LHCN-M2 (cell line): ENCODE data around the gene TMEM258. TPM values are rescaled to one million over a fixed set of nuclear protein-coding genes. Genes with fewer than 3 reads are reported as not detected.

Experiments
- DNase-seq: peaks from one replicate; pipeline ENCODE4 v3.0.0-alpha.2; 2012; ENCODE audit warnings: low read depth
- total RNA-seq: library from RNA; depleted of rRNA; stranded (reverse); fragments of >200 nt; gene quantifications from 2 replicates; pipeline ENCODE4 v1.2.3, GENCODE V29; 2014

Gene TMEM258
- total RNA-seq, 1 experiment from 2014 or later, result 46.0 TPM

DNA sequence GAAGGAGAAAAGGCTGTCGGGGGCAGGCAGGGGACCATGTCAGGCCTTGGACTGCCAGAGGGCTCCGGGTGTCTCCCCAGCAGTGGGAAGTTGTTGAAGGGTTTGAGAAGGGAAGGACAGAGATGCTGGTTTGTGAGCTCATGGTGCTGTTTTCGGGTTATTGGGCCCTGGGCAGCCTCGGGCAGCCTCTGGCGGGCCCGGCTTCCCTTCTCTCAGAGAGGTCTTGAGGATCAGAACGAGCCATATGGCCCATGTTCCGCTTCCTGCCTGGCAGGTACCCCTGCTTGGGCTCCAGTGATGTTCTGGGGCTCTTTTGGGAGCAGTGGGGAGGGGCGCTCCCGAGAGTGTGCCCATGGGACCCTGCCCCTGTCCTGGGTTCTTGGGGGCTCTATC is 30.2 kb downstream of the TMEM258 start:
- no peak for DNase-seq

DNA sequence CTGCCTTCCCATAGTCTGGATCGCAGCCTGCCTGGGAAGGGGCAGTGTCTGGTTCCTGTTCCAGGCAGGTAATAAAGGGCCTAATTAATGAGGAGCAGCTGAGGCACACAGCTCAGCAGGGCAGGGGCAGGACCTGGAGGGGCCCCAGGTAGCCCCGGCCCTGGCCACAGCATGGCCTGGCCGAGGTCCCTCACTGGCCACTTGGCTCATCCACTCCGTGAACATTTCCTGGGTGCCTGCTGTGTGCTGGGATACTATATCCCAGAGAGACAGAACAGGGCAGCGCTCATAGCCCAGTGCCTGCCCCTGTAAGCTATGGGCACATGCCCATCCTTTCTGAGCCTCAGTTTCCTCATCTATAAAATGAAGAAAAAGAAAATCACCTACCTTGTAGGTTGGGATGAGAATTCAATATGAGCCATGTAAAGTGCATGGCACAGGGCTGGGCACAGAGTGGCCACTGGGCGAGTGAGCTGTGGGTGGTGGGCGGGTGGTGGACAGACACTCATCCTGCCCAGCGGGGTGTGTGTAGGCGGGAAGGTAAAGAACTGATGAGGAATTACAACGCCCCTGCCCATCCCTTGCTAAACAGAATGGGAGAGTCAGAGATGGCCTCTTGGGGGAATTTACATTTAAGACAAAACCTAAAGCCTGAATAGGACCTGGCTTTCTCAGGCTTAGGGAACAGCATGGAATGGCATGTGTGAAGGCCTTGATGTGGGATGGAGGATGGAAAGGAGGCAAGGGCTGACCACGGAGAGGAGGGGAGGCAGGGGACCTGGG is 30.8 kb downstream of the TMEM258 start:
- no peak for DNase-seq

DNA sequence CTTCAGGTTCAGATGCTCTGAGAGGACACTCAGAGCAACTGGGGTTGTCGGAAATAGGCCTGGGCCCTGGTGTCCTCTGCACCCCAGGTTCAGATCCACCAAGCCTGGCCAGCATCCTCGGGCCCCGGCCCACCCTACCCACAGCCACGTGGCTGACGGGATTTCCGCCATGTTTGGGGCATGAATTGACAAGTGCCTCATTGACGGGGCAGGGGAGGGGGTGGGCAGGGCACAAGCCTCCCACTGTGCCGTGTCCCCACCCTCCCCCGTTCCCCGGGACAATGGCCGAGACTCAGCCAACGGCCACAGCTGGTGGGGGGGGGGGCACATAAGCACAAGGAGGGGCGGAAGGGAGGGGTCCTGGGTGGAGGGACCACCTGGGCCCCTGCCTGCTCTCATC is 31.5 kb downstream of the TMEM258 start:
- DNase-seq, result no peak

DNA sequence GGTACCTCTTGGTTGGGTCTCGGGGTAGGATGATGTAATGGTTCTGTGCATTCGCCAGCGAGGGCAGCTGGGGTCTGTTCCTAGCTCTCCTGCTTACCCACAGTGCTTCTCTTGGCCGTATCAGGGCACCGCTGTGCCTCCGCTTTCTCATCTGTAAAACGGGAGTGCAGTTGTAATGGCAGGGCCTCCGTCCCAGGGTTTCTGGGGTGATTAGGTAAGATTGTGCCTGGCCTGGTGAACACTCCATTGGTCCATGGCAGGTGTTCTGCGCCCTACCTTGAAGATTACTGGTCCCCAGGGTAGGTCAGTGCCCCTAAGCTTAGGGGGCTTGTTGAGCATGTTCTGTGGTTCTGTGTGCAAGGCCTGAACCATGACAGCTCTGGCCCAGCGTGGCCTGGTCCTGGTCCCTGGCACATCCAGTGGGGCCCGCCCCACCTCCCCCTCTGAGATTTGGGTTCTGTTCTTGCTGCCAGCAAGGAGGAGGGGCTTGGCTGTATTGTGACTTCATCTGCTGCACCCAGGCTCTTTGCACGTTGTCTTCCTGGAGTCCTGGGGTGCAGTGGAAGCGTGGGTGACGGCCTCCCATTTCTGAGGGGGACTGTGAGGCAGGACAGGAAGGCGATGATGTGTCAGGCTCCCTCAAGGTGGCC is 35.1 kb downstream of the TMEM258 start:
- DNase-seq, result no peak

DNA sequence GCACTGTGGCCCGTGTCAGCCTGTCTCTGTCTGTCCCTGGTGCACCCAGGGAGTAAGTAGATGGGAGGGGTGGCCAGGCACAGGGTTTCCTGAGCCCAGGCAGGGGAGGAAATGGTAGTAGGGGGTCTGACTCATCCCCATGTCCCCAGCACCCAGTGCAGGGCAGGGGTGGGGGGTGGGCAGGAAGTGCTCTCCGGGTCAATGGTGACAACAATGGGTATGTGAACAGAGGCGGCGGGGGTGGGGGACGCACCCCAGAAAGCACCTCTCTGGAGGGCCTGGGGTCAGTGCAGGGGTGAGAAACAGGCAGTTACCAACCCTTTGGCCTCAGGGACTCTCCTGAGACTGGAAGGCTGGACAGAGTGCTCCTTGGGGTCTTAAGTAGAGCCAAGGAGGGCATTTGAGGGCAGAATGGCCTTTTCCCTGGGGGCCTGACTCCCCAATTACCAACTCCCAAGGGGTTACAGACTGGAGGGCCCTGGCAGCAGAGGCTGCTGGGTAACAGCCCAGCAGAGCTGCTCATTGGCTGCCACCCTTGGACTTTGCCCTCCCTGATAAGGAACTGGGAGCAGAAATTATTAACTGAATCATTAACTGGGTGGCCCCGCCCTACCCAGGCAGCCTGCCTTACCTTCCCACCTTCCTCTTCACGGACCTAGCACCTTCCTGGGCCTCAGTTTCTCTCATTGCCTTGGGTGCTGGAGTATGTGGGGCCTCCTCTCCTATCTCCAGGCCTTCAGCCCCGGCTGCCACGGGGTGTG is 35.8 kb downstream of the TMEM258 start:
- DNase-seq, result peak; percentile 11

DNA sequence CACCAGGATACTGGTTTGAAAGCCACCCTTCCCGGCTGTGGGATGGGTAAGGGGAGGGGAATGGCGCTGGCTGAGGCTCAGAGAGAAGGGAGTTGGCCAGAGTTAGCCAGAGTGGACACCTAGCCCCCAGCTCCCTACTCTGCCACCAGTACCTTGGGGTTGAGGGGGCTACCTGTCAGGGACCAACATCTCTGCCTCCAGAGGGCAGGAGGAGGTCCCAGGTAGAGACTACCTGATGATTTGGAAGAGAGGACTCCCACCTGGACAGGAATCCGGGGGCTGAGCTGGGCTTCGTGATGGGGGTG is 36.3 kb downstream of the TMEM258 start:
- no peak for DNase-seq

DNA sequence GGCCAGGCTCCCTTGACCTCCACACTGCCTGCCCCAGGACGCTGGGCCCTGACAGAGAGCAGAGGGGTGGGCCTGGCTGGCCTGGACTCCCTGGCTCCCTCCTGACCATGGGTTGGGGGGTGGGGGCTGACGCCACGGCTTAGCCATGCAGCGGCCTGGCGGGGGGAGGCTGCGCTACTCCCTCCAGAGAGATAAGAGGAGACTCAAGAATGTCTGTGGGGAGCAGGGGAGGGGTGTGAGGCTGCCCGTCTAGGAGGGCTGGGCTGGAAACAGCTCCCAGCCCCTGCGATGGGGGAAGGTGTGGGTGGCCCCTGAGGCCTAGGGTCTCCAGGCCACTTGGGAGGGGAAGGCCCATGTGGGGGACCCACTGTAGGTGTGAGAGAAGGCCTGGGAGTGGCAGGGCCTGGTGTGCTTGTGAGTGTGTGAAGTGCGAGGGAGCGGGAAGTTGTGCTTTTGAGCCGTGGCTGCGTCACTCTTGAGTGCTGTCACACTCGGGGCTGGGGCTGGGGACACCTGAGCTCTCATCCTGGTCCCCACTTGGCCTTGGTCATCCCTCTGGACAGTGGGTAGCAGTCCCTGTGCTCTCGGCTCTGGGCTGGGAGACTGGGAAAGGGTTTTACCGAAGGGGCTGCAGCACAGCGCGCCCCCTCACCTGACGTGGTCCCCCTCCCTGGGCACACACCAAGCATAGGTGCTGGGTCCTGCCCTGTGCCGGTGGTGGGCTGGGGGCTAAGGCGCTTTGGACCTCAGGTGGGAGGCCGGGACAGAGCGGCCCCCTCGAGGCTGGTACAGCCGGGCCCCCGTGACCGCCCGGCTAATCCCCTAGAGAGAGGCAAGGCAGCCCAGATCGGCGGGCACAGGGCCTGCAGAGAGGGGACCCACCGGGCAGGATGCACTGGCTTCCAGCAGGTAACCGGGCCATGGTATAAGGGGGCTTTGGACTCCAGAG is 37.6 kb downstream of the TMEM258 start:
- no peak for DNase-seq

DNA sequence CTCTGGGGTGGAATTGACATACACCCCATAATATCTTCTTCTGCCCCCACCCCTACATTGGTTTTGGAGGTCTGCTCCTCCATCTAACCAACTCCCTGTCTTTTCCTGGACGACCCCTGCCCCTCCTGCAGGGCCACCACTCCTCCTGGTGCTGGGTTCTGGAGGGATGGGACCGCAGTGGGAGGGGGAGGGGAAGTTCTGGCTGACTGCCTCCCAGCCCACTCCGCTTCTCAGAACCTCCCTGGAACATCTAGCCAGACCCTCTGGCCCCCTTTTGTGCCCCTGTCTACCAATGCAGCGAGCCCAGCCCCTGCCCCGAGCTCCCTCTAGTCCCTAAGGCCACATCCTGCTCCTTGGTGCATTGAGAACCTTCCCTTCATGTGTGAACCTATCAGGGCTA is 38.7 kb downstream of the TMEM258 start:
- DNase-seq, result no peak

DNA sequence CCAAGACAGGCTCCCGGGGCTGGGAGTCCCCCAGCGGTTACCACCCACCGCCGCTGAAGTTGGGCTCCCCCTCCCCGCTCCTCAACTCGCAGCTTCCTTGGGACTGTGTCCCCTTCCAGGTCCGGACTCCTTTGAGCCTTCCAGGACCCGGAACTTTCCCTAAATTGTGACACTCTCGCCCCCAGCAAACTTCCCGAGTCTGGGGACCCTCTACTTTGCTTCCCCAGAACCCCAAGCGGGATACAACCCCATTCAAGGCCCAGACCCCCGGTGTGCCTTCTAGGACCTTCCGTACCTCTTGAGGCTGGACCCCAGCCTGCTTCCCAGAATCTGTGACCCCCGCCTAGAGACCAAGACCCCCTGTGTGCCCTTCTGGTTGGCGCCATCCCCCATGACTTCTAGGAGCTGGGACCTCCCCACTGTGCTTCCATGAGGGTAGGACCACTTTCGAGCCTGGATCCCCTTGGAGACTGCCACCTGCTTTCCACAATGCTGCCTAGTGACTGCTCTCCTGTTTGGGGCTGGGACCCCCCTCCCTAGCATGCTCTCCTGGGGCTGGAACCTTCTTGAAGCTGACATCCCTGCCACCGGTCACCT is 39.4 kb downstream of the TMEM258 start:
- DNase-seq, result no peak

DNA sequence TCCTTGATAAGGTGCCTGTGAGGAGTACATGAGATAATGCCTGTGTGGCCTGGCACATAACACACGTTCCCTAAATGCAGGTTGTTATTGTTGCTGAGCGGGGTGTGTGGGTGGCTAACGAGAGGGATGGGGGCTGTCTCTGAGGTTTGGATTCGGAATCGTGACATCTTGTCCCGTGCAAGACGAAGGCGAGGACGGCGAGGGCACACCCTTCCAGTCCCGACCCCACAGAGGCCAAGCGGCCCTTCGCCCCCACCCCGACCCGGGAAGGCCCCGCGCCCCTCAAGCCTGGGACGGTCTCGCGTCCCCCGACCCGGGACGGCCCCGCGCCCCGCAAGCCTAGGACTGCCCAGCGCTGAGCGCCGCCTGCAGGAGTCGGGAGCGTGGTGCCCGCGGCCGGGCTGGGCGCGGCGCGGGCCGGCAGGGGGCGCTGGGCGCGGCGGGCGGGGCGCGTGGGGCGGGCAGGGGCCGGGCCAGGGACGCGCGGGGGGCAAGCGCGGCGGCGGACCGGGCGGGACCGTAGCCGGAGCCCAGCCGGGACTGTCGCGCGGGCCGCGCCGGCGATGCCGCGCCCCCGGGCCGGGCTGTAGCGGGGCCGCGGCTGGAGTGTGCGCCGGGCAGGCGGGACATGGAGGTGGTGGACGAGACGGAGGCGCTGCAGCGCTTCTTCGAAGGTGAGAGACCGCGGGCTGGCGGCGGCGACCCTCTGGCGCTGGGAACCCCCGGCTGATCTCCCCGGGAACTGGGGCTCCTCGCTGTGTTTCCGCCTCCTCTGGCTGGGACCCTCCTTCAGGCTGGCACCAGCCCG is 40.1 kb downstream of the TMEM258 start, which contains the start of gene MYRF:
Gene MYRF (plus strand): TSS at position 520 of the 808 bp plus-strand sequence. CDS start 109 bp downstream, at position 629.
- no peak for DNase-seq

DNA sequence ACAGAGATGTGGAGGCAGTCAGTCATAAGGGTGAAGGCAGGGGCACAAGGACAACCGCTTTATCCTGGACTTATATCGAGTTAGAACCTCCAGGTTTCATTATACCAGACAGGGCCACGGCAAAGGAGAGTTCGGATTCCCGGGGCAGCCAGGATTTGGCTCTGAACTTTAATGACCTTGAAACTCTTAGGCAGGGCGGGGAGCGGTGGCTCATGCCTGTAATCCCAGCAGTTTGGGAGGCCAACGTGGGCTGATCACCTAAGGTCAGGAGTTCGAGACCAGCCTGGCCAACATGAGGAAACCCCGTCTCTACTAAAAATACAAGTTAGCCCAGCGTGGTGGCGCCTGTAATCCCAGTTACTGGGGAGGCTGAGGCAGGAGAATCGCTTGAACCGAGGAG is 41.0 kb downstream of the TMEM258 start:
- DNase-seq, result no peak

DNA sequence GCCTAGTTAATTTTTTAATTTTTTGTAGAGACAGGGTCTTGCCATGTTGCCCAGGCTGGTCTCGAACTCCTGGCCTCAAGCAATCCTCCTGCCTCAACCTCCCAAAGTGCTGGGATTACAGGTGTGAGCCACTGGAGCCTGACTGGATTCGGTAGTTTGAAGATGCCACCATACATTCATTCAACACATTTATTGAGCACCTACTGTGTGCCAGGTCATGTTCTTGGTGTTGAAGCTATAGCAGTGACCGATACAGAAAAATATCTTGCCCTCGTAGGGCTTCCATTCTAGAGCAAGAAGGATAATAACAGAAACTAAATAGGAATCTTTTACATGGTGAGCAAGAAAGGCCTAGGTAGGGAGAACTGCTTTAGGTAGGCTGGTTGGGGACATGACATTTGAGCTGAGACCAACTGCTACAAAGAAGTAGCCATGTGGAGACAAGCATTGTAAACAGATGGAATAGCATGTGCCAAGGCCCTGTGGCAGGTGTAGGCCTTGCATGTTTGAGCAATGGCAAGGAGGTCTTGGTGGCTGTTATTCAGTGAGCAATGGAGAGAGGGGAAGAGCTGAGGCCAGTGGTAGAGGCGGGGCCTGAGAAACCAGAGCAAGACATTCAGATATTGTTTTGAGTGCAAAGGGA is 41.6 kb downstream of the TMEM258 start:
- no peak for DNase-seq

DNA sequence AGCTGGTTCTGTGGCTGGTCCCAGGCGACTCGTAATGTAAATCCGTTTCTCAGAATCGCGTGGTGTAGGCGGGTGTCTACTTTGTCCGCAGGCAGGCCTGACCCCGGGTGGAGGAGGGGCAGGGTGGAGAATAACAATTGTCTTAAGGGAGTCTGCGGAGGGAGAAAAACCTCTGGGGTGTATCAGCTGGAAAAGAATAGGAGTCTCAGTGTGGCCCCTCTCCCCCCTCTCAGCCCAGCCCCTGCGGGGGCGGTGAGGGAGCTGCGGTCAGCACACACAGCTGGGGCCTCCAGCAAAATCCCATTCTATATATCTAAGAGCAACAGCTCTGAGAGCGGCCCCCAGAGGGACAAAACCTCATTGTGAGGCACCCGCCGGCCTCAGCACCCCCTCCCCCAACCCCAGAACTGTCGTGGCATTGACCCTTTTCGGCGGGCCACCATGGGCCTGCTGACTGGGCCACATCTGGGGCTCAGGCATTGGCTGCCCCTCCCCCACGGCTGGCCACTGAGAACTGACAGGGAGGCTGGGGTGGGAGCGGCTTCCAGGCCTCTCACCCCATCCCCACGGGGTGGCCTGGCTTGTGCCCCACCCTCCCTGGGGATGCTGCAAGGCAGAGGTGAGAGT is 42.7 kb downstream of the TMEM258 start:
- no peak for DNase-seq

DNA sequence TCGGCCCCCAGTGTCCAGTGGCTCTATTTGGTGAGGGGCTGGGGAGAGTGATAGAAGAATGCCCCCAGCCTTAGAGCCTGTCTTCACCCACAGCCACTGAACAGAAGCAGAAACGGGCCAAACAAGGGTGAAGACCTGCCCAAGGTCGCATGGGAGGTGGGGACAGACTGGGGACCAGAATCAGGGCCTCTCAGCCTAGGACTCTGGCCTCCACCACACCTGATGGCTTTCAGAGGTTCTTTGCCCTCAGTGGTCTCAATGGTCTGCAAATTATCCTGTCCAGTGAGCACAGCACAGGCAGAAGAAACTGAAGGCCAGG is 44.5 kb downstream of the TMEM258 start:
- DNase-seq, result no peak

DNA sequence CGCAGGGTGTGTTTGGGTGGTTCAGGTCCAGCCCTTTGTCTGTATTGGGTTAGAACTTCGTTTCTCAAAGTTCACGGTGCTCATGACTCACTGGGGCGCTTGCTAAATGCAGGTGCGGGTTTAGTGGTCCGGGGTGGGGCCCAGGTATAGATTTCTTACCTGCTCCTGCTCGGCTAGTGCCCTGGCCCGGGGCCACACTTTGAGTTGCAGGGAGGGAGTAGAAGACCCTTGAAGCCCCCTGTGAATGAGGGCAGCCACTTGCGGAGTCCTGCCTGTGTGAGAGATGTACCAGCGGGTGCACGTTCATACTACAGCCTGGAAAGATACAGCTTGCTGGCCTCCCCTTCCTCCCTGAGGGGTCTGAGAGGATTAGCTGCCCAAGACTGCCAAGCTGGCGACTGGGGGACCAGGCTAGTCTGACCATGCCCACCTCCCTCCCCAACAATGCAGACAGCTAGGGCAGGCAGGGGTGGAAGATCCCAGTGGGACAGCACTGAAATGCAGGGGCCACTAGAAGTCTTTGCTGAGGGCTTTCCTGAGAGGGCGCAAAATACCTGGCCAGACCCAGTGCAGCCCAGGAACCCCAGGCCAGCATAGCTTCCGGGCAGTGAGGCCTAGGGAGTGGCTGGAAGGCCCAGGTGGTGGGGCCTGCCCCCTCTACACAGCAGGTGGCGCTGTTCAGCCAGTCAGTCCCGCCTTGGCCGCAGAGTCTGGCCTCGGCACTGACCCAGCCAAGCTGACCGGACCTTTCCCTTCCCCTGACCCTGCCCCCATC is 45.0 kb downstream of the TMEM258 start:
- DNase-seq, result peak; percentile 38

DNA sequence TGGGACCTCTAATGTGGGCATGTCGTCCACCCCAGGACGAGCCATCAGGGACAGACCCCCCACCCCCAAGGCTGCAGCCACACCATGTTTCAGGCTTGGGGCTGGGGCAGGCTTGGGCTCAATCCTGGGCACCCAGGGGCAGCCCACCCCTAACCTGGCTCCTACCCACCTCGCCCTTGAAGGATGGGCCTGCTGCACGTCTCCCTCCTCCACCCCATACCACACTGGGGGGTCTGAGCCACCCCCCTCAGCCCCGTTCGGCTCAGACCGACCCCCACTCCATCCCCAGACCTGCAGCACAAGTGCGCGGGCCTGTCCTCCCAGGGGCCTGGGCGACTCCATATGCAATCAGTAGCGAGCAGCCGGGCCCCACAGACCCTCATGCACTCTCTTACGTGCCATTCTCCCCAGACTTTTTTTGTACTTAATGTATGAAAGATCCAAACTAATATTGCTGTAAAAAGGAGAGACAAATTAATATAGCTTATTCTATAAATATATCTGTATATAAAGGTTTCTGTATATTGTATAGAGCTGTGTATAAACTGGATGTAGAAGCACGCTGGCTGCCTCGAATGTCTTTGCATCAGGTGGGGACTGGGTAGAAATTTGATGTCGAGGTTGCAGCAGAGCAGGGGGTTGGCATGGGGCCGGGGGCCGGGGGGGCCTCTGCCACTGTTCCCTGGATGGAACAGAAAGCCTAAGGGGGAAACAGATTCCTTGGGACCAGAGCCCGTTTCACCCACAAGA is 45.8 kb downstream of the TMEM258 start:
- DNase-seq, result no peak

DNA sequence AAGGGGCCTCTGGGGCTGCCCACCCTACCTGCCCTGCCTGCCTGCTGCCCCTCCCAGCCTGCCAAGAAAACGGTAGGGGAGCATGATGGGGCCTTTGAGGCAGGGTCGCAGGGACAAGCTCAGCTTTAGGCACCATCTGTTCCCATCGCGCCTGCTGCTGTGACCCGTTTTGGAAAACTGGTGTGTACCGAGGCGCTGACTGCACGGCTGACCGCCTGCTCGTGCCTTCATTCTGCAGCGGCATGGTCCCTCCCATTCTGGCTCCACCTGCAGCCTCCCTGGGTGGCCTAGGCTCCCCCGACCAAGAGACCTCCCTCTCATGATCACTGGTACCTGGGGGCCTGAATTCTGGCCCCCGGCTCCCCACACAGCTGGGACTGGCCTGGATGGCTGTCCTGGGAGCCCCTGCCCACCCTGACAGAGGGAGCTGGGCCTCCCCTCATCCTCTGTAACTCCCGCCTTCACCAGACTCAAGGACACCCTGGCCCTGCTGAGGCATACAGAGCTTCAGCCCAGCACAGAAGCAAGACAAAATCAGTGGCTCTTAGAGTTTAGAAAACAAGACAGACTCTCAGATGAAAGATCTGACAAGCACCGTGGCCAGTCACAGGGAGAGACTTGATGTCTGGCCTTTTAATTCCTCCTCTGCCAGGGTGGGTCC is 46.5 kb downstream of the TMEM258 start:
- DNase-seq, result no peak
